HepG2 (cell line): Measurements from ENCODE around the gene TBC1D21. TPM values are rescaled to one million over a fixed set of nuclear protein-coding genes. Genes with fewer than 3 reads are reported as not detected.

Experiments
- ATAC-seq: fragments of 200-7000 bp; cut with Tn5 transposase; 3 replicates; pipeline ENCODE4 v1.9.1; 2020; ENCODE audit warnings: mild to moderate bottlenecking, moderate library complexity
- BruUV-seq: library from RNA; stranded (reverse); fragments of 400-500 nt; replicated peaks from 2 replicates; lab custom pipeline; 2021; lab: Mats Ljungman, UMichigan
- CTCF ChIA-PET: fragments of 300-600 bp; formaldehyde crosslinking; extraction: SDS; loops from one replicate; lab custom pipeline; 2021; ENCODE audit warnings: low total read pairs, inconsistent platforms, low intra/inter-chr PET ratio; lab: Yijun Ruan, JAX
- POLR2A ChIA-PET: fragments of 350-600 bp; sonication (Branson Sonifier 250); formaldehyde crosslinking; loops from one replicate; lab custom pipeline; 2020; ENCODE audit warnings: antibody characterized with exemption, inconsistent platforms; lab: Yijun Ruan, JAX
- DNase-seq: peaks from one replicate; pipeline ENCODE4 v3.0.0-alpha.2; 2015; ENCODE audit warnings: low spot score
- FAIRE-seq: peaks from 3 replicates; lab custom pipeline; 2011; peaks lifted over from hg19 to GRCh38; lab: Jason Lieb, UNC
- H2AFZ ChIP-seq: one replicate; pipeline ENCODE4 v1.6.1; 2011; ENCODE audit warnings: low read length, inconsistent platforms
- H3K27ac ChIP-seq: fragments of 300-600 bp; 3 replicates; pipeline ENCODE4 v1.8.0; 2011; ENCODE audit warnings: mixed run types, mild to moderate bottlenecking, mixed read lengths, low read length, inconsistent platforms; ENCODE audit not compliant: insufficient read depth; ENCODE audit errors: extremely low read length
- H3K27me3 ChIP-seq, 2 experiments: fragments of 200-600 bp in 1 of 2; 2 replicates in 1 of 2; 3 replicates in 1 of 2; pipeline versions ENCODE4 v1.6.0 to v1.8.0; 2011; ENCODE audit warnings: low read length in 2 of 2, mild to moderate bottlenecking in 2 of 2, moderate library complexity in 2 of 2, inconsistent platforms in 1 of 2; ENCODE audit not compliant: insufficient read depth in 2 of 2, control insufficient read depth in 1 of 2
- H3K36me3 ChIP-seq, 2 experiments: fragments of 200-600 bp in 1 of 2; replicated peaks in 1 of 2; 2 replicates in 1 of 2; 3 replicates in 1 of 2; pipeline versions ENCODE4 v1.5.1 to v1.8.0; 2011; ENCODE audit warnings: low read length in 2 of 2, inconsistent platforms in 1 of 2; ENCODE audit not compliant: insufficient read depth in 2 of 2, control insufficient read depth in 1 of 2
- H3K4me1 ChIP-seq: 2 replicates; pipeline ENCODE4 v1.5.1; 2012; ENCODE audit warnings: low read length, inconsistent platforms; ENCODE audit not compliant: insufficient read depth
- H3K4me2 ChIP-seq: 2 replicates; pipeline ENCODE4 v1.6.0; 2011; ENCODE audit warnings: low read depth, low read length, inconsistent platforms
- H3K4me3 ChIP-seq, 3 experiments: fragments of 200-600 bp in 1 of 3; sonication (generic), shearing (Covaris generic) in 1 of 3; replicated peaks in 1 of 3; 2 replicates each; pipeline ENCODE4 v1.5.1; 2011 to 2016; ENCODE audit warnings: low read length in 3 of 3, inconsistent platforms in 2 of 3, low read depth in 2 of 3, mild to moderate bottlenecking in 2 of 3, control low read depth in 1 of 3, mixed read lengths in 1 of 3; ENCODE audit not compliant: insufficient read depth in 1 of 3
- H3K79me2 ChIP-seq: one replicate; pipeline ENCODE4 v1.6.1; 2011; ENCODE audit warnings: low read length, inconsistent platforms; ENCODE audit not compliant: insufficient read depth
- H3K9ac ChIP-seq: 2 replicates; pipeline ENCODE4 v1.6.0; 2011; ENCODE audit warnings: mild to moderate bottlenecking, low read depth, low read length, inconsistent platforms; ENCODE audit not compliant: insufficient read depth
- H3K9me3 ChIP-seq: 2 replicates; pipeline ENCODE4 v1.5.1; 2012; ENCODE audit warnings: mild to moderate bottlenecking, low read length
- H4K20me1 ChIP-seq: 2 replicates; pipeline ENCODE4 v1.6.0; 2011; ENCODE audit warnings: inconsistent platforms, mild to moderate bottlenecking, low read length, moderate library complexity; ENCODE audit not compliant: insufficient read depth
- PAXIP1 ChIP-seq: sonication (generic); formaldehyde crosslinking; conservative IDR thresholded peaks from 2 replicates; pipeline ENCODE4 v1.4.0; 2020; ENCODE audit warnings: mild to moderate bottlenecking, missing genetic modification reagents, moderate library complexity
- SIX4 ChIP-seq: sonication (generic); formaldehyde crosslinking; IDR thresholded peaks from 2 replicates; pipeline ENCODE4 v1.4.0; 2020; ENCODE audit warnings: missing genetic modification reagents
- SNAI1 ChIP-seq: sonication (generic); formaldehyde crosslinking; IDR thresholded peaks from 2 replicates; pipeline ENCODE4 v1.5.0; 2020; ENCODE audit warnings: mild to moderate bottlenecking, missing genetic modification reagents, borderline replicate concordance
- U2AF2 ChIP-seq: fragments of 200-400 bp; formaldehyde crosslinking; IDR thresholded peaks from 2 replicates; pipeline ENCODE4 v1.6.1; 2017; ENCODE audit warnings: low read depth, mild to moderate bottlenecking, low read length
- WGBS: methylation state at CpG from one replicate; pipeline ENCODE4 v1.1.6; 2017; ENCODE audit warnings: low lambda C conversion rate; 5-methylcytosine and 5-hydroxymethylcytosine counted together
- in situ Hi-C: cut with HindIII; loops from 2 replicates; pipeline ENCODE4 v1.10.0; 2017; ENCODE audit warnings: low pct_unique_long_range_greater_than_20kb; ENCODE audit not compliant: extremely low pct_ligation_motif_present
- intact Hi-C: fragments of 100-400 bp; cut with micrococcal nuclease; formaldehyde crosslinking; loops from one replicate; pipeline ENCODE4 v1.10.0; 2022; ENCODE audit not compliant: unreplicated experiment
- polyA plus RNA-seq, 8 experiments: library from polyadenylated mRNA; depleted of rRNA in 3 of 8; stranded (reverse) in 7 of 8; unstranded in 1 of 8; fragments of >200 nt; fragmentation: Illumina TruSeq in 4 of 8; extraction: Trizol in 4 of 8; gene quantifications; 2 replicates each; pipeline versions ENCODE4 v1.2.1 to v1.2.3, GENCODE V29; 2011 to 2016; ENCODE audit warnings: low read depth in 4 of 8, missing spikeins in 1 of 8, mixed read lengths in 1 of 8; ENCODE audit not compliant: insufficient read depth in 1 of 8
- total RNA-seq, 5 experiments: library from RNA; depleted of rRNA; stranded (reverse); fragments of >200 nt; fragmentation: Illumina TruSeq; extraction: Trizol; gene quantifications; 2 replicates each; pipeline ENCODE4 v1.2.3, GENCODE V29; 2016; ENCODE audit warnings: low read depth in 1 of 5

Gene TBC1D21
- total and polyA plus RNA-seq, 2 of the 13 experiments (the other 11 are each of a cell fraction or from before 2014, with no cell fraction given), result not detected

DNA sequence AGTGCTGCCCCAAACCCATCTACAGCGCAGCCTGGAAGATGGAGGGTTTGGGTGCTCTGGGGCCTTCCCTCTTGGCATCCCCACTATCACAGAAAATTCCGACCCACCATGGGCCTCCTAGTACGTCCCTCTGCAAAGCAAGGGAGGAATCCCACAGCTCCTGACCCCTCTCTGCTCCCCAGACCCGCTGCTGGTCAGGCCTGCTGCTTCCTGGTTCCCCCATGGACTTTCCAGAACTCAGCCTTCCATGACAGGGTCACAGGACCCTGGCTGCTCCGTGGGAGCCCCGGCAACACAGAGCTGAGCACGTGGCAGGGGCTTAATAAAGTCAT, 49.8 kb downstream of the TBC1D21 start:
- no TSS peak for BruUV-seq
- in situ Hi-C loops, result no loop called here
- Histone ChIP-seq H3K9me3 (no peaks in the 10 kb centered on the region), H3K4me1 (peaks cover 6% of the 10 kb centered on the region; the same call in 1 of the 2 replicates), H3K9ac (no peak overlapping the region), H3K27ac (no peak overlapping the region), H2AFZ (no peak overlapping the region), H3K4me2 (no peak overlapping the region), H3K4me3 (no peak overlapping the region), H4K20me1 (no peaks in the 10 kb centered on the region), H3K79me2 (no peaks in the 10 kb centered on the region), H3K36me3 (no peaks in the 10 kb centered on the region), H3K27me3 (peaks cover 3 to 47% of the 10 kb centered on the region in 2 experiments; a peak in 3 of 5 replicates)
- ChIA-PET CTCF (no interaction called here), POLR2A (no interaction called here)
- FAIRE-seq, result no peak
- DNase-seq, result no peak
- no peak for ATAC-seq
- no peak for TF ChIP-seq U2AF2
- TF ChIP-seq SIX4 (CRISPR knock-in tag), result no peak
- TF ChIP-seq SNAI1 (CRISPR knock-in tag), result no peak
- no peak for TF ChIP-seq PAXIP1 (CRISPR knock-in tag)
- 0% methylated on average over 1 of the region's 7 CpGs for WGBS
- intact Hi-C loops, result no loop called here
